GM12801 (cell line): Measurements from ENCODE around the gene SLC6A2.

Source experiments
- TF ChIP-seq, protein P1 (sequence below): IDR thresholded peaks from one replicate; pipeline ENCODE4 v1.5.1; 2011; ENCODE audit warnings: control low read depth; ENCODE audit not compliant: insufficient read length; ENCODE audit errors: extremely low read depth

The SLC6A2 gene

GRCh38 chr16:55698946-55699345 is 43.2 kb downstream of the SLC6A2 start:
- TF ChIP-seq, protein P1, sequence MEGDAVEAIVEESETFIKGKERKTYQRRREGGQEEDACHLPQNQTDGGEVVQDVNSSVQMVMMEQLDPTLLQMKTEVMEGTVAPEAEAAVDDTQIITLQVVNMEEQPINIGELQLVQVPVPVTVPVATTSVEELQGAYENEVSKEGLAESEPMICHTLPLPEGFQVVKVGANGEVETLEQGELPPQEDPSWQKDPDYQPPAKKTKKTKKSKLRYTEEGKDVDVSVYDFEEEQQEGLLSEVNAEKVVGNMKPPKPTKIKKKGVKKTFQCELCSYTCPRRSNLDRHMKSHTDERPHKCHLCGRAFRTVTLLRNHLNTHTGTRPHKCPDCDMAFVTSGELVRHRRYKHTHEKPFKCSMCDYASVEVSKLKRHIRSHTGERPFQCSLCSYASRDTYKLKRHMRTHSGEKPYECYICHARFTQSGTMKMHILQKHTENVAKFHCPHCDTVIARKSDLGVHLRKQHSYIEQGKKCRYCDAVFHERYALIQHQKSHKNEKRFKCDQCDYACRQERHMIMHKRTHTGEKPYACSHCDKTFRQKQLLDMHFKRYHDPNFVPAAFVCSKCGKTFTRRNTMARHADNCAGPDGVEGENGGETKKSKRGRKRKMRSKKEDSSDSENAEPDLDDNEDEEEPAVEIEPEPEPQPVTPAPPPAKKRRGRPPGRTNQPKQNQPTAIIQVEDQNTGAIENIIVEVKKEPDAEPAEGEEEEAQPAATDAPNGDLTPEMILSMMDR, result no peak

GRCh38 chr16:55699616-55700015 is 43.8 kb downstream of the SLC6A2 start:
- TF ChIP-seq, protein P1, result no peak

- TF ChIP-seq, protein P1, result no peak
Observed at GRCh38 chr16:55700067-55700466, 44.3 kb downstream of the SLC6A2 start.

DNA sequence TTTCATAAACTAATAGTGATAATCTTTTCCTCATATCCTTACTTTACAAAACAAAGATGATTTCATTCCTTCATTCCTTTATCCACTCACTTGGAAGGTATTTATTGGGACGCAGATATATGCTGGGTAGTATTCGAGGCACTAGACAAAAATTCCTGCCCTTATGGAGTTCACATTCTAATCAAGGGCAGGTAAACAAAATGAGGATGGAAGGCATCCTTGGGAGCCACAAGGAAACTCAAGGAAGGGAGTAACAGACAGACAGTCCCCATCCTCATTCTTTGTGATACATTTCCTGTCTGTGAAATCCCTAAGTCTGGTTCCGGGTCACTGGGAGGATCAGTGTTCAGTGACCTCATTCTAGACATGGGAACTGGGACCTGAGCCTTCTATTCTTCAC is 45.2 kb downstream of the SLC6A2 start:
- TF ChIP-seq, protein P1, result no peak

DNA sequence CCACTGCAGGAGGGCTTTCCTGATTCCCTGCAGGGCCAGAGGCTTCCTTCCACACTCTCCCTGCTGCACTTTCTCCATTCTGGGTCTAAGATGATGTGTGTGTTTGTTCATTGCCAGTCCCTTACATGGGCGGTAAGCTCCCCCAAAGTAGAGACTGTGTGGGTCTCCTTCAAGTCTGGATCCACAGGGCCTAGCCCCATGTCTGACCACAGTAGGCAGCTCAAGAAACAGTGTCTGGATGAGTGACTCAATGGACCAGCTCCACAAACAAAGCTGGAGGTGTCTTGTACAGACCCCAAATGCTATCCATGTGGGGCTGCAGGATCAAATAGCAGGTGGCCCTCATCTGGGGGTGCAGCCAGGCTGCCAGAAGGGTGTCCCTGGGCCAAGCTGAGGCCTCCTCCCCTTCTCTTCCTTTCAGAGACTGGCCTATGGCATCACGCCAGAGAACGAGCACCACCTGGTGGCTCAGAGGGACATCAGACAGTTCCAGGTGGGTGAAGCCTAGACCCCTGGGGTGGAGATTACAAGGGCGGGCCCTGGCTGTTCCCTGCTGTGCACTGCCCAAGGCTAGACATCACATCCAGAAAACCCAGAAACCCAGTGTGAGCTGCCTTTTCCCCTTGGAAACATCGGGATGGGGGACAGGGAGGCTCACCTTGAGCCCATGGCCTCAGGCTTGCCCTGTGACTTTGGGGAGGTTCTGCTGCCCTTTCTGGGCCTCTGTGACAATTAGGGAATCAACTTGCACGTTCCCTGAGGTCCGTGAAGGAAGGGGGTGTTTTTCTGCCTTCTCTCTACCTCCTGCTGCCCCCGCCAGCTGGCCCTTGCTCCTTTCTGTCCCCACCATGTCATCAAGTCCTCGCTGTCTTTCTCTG is 45.9 kb downstream of the SLC6A2 start:
- TF ChIP-seq, protein P1, result no peak

DNA sequence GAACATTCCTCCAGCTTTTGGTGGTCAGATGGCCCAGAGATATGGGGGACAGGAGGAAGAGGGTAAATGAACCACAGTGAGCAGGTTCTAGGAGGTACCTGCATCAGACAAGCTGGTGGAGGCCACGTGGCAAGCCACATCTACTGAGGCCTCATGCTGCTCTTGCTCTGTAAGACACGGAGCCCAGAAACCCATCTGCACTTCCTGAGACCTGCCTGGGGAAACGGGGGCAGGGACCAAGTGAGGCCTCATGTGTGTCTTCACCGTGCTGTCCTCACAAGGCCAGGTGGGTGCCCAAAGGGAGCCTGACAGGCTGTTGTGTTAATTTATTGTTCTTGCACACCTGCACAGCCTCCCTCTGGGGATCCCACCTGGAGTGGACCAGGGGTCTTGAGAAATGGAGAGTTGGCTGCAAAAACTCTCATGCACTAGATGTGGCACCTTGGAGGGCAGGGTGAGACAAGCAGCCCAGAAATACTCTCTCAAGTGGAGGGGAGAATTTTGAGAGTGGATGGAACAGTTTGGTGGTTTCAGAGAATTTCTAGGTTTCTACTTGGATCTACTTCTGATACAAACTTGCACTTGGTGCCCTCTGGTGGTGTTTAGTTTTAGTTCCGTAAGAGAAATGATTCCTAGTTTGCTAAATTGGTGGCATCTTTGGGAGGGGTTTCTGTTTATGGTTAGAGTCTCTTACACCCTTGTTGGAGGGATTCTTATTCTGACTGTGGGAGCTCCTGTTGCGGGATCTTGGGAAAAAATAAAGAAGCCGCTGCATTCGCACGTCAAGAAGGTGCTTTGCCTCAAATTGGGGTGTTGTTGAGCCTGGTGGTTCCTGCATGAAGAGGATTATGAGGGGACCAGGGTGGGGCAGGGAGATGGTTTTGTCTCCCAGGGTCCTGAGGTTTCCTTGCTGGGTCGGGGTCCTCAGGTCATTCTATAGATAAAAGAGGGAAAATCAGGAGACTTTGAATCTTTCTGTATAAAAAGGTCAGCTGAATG is 47.5 kb downstream of the SLC6A2 start:
- TF ChIP-seq, protein P1, result no peak

DNA sequence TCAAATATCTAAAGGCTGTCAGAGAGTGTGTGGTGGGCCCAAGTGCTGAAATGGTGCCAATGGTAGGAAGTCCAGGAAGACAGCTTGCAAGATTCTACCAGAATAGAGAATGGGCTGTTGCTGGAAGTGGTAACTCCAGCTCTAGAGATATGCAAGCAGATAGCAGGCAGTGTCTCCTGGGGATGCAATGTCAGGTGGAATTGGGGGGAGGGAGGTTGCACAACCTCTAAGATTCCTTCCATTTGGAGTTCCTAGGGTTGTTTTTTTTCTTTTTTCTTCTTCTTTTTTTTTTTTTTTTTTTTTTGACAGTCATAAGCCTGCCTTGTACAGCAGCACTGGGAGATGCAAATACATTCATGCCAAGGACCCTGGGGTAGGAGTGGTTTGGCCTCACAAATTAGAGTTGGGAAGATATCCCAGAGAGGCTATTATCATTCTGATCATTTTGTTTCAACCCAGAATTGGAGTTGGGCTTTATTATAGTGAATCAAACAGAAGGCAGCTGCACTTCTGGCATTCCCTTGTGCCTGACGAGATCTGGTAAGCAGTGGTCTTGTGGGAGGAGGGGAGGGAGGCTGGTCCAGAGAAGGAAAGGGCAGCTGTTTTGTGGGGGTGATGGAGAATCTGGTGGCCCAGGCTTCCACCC is 51.1 kb downstream of the SLC6A2 start:
- TF ChIP-seq, protein P1, result no peak
